GM18505 (cell line): ENCODE measurements around the gene RMI1.

Experiments
- ATAC-seq: cut with Tn5 transposase; IDR thresholded peaks from one replicate; pipeline ENCODE4 v1.9.1; 2021; ENCODE audit not compliant: unreplicated experiment
- POLR2A ChIP-seq: IDR thresholded peaks from 4 replicates; pipeline ENCODE4 v1.6.1; 2011; ENCODE audit warnings: borderline replicate concordance; ENCODE audit not compliant: insufficient read depth, insufficient read length; ENCODE audit errors: extremely low read depth

The RMI1 gene

DNA sequence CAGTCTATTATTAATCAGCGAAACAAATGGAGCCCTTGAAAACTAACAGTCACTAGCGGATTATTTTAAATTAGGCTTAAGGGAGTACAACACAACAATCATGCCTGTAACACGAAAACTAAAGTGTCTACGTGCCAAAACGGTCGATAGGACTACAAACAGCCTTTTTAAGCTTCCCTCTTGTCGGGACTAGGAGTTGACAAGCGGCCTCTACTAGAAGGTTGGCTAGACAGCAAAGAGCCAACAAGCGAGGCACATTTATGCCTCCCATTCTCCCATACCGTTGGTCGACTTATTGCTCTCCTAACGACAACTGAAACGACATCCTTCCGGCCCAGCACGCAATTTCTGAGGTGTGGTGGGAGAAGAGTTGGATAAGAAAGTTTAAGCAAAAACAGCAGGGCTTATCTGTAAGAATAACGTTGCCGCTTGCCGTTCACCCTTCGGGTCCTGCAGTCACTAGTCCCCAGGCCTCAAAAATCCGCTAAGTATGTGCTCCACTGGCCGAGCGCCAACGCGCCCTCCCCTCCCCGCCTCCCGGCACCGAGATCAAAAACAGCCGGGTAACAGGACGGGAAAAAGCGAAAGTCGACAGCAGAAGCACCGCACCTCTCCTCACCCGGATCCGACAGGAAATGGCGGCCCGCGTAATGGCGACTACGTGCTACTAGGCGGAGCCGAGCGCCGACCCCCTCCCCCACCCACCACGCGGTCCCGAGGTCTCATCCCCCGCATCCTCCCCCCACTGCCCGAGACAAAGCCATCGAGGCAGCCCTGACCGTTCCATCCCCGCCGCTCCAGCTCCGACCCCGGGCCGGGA, 1.4 kb upstream of the RMI1 start:
- no peak for ATAC-seq
- no peak for TF ChIP-seq POLR2A

DNA sequence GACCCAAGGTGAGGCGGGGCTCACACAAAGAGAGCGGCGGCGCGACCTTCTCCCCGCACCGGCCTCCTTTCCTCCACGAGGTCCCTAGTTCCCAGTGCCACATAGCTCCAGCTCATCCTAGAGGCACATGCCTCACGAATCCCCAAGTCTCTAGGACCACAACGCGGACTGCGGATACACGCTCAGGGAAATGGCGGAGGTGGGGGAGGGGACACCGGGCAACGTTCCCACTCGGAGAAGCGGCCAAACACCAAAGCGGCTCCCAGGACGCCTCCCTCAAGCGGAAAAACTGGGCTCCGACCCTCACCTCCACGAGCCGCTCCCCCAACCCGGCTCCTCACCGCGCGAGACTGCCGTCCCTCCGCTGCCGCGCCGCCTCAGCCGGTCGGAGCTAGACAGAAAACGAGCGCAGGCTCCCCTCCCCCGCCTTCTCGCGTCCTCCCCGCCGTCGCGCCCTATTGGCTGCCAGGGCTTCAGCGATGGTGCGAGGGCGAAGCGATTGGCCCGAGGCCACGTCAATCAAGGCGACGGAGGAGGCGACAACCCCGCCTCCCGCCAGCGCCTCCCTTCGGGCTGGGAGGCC, 702 bp upstream of the RMI1 start, which contains the start of gene HNRNPK:
TSS of gene HNRNPK (minus strand) at position 404 of the 583 bp plus-strand sequence. CDS start 1,963 bp downstream, outside the sequence.
- TF ChIP-seq POLR2A = peak; percentile 77
- ATAC-seq = peak; percentile 84

DNA sequence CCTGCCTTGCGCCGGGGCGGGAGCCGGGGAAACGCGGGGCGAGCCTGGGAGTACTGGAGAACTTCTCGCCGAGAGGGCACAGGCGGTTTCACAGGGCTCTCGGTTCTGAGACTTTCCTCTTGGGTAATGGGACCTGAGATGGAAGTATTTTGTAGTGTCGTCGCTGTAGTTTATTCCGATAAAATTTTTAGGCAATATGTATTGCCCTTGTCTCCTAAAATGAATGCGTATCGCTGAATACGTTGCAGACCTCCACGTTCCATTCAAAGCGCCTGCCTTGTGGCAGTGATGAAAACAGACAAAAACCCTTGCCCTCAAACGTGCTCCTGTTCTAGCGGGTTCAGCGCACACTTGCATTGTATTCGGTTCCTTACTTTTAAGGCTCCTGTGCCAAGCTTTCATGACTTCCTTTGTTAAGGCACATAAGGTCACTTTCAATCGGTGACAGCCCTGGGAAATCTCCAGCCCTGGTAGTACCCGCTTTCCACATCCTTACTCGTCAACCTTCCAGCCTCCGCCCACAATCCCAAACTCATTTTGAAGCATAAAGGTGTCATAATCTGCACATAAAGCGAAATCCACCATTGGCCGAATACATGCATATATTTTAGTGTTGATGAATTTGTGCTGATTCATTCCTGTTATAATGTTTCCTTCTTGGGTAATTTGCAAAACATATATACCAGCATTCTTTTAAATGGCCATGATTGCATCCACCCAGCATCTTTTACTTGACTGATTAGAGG, 694 bp downstream of the RMI1 start:
- no peak for ATAC-seq
- no peak for TF ChIP-seq POLR2A

DNA sequence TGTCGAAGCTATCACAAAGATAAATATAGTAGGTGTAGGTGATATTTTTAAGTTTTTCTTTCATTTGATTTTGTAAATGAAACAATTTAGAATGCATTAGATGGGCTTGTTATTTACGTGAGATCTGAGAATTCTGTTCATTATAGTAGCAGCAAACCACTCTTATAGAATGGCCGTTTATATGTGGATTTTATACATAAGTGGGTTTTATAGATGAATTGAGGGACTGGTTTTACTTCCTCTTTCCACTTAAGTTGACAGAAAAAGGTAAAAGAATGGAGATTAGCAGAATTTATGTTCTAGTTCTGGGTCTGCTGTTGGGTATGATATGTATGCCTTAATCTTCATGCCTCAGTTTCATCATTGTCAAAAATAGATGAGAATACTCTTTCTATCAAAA, 5.6 kb downstream of the RMI1 start:
- no peak for TF ChIP-seq POLR2A
- ATAC-seq = peak; percentile 43

DNA sequence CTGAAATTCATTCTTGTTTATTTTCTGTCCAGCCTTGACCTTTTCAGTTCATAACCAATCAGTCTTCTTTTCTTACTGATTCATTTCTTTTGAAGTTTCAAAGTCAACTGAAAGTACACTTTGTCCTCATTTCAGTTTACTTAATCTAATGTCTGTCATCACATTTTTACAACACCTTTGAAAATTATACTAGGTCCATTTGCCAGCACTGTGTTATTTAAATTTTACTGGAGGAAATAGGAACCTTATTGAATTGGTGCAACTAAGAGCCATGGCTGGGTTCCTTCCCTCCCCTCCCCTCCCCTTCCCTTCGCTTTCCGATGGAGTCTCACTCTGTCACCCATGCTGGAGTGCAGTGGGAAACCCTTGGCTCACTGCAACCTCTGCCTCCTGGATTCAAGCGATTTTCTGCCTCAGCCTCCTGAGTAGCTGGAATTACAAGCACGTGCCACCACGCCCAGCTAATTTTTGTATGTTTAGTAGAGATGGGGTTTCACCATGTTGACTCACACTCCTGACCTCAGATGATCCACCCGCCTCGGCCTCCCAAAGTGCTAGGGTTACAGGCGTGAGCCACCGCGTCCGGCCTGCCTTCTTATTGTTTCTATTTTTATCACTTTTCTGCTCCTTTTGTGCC, 6.3 kb downstream of the RMI1 start:
- TF ChIP-seq POLR2A = no peak
- ATAC-seq = no peak

DNA sequence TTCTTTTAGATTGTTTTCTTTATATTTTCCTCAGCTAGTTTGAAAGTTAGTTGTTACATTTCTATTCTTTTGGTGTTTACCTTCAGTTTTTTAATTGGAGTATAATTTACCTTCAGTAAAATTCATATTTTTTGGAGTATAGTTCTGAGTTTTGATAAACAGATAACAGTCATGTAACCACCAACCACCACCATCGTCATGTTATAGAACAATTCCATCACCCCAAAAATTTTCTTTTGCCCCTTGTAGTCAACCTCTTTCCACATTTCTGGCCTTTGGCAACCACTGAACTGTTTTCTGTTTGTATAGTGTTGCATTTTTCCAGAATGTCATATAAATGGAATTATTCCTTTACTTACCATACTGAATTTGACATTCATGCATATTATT, 6.8 kb downstream of the RMI1 start:
- TF ChIP-seq POLR2A = no peak
- no peak for ATAC-seq

DNA sequence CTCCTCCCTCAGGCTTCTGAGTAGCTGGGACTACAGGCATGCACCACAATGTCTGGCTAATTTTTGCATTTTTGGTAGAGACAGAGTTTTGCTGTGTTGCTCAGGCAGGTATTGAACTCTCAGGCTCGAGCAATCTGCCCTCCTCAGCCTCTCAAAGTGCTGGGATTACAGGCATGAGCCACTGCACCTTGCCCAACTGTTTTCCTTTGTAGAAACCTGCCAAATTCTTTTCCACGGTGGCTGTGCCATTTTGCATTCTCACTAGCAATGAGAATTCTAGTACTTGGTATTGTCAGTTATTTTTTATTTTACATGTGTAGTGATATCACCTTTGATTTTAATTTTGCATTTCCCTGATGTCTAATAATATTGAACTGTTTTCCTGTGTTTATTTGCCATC, 7.8 kb downstream of the RMI1 start:
- no peak for TF ChIP-seq POLR2A
- ATAC-seq = no peak

DNA sequence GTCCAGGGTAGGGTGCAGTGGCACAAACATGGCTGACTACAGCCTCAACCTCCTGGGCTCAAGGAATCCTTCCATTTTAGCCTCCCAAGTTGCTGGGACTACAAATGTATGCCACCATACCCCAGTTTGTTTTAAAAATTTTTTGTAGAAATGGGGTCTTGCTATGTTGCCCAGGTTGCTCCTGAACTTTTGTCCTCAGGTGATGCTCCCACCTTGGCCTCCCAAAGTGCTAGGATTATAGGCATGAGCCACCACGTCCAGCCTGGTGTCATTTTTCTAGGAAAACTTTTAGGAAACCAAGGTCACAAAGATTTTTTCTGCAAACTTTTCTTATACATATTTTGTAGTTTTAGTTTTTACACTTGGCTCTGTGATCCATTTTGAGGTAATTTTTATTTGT, 10.8 kb downstream of the RMI1 start:
- no peak for ATAC-seq
- TF ChIP-seq POLR2A = no peak

DNA sequence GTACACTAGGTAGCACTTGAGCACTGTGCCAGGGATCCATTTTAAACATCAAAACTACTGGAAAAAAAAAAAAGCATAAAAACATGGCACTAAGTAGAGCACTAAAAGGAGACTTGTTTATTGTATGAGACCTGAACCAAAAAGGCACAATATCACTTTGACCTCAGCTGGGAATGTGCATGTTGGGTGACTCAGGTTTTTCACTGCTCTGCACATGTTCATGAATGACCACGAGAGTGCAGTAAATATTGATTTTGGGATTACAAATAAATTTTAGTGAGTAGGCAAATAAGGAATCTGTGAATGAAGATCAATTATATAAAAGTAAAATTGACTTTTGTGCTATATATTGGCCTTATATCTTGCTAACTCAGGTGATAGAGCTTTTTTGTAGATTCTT, 11.8 kb downstream of the RMI1 start:
- no peak for ATAC-seq
- no peak for TF ChIP-seq POLR2A

DNA sequence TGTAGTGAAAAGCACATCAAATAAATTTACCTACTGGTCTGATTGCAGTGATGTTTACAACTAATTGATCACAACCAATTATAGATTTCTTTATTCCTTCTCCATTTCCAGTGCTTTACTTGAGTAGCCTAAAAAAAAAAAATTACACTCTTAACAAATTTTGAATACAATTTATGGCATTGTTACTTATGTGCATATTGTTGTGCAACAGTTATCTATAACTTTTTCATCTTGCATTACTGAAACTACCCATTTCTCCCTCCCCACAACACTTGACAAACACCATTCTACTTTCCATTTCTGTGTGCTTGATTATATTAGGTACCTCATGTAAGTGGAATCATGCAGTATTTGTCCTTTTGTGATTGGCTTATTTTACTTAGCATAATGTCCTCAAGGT, 12.3 kb downstream of the RMI1 start:
- no peak for TF ChIP-seq POLR2A

DNA sequence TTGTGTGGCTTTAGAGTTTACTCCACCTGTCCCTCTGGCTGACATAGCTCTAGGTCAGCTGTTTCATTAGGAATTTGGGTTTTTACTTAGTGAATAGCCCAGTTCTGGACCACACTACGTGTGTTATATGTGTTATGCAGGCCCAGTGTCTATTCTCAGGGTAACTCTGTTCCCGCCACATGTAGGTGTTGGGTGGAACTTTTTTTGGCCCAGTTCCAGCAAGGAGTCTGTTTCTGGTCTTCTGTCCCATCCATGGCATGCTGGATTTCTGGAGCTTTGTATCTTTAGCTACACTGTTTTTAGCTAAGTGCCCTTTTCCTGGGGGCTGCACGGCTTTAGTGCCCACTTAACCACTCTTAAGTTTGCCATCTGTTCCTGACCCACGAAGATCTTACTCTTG, 15.5 kb downstream of the RMI1 start:
- no peak for ATAC-seq
- no peak for TF ChIP-seq POLR2A

More for the DNA sequence above, 12.3 kb downstream of the RMI1 start:
- ATAC-seq = no peak

DNA sequence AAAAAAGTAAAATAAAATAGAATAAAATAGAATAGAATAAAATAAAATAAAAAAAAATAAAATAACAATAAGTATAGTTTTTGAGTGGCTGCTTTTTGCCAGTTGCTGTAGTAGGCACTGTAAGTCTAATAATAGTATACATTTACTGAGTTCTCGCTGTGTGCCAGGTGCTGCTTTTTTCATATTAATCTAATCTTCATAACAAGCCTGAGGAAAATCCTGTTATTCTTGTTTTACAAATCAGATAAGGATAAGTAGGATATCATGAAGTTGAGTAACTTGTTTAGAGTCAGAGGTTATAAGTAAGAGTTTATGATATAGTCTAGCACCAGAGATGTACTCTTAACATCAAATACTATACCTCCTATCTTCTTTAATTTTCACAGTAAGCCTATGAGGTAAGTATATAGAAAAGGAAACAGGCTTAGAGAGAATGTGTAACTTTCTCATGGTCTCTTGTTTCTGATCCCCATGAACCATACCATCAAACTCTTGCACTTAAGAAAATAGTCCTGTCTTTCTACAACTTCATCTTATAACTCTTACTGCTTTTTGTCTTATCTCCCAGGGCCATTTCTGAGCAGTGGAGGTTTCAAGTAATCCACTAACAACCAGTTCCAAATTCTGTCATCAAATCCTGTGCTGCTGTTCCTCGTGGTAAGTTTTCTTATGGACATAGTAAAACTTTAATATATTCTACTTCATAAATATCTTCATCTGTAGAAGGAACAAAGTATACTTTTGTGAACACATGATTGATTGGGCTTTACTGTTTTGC, 18.7 kb downstream of the RMI1 start:
- ATAC-seq = no peak
- no peak for TF ChIP-seq POLR2A

DNA sequence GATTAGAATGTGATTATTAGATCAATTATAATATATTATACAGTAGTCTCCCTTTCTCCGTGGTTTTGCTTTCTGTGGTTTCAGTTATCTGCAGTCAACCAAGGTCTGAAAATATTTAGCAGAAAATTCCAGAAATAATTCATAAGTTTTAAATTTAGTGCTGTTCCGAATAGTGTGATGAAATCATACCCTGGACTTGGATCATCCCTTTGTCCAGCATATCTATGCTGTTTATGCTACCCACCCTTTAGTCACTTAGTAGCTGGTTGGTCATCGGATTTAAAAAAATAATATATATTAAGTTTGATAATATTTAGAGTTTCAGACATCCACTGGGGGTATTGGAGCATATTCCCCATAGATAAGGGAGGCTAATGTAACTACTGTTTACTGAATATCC, 19.6 kb downstream of the RMI1 start:
- TF ChIP-seq POLR2A = no peak
- no peak for ATAC-seq

DNA sequence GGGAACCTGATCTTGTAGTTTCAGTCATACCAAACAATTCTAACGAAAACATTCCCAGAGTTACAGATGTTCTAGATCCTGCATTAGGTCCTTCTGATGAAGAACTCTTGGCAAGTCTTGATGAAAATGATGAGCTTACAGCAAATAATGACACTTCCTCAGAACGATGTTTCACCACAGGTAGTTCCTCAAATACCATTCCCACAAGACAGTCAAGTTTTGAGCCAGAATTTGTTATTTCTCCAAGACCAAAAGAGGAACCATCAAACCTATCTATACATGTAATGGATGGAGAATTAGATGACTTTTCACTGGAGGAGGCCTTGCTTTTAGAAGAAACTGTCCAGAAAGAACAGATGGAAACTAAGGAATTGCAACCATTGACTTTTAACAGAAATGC, 21.0 kb downstream of the RMI1 start:
- ATAC-seq = no peak
- TF ChIP-seq POLR2A = no peak
